HEK293T (cell line): ENCODE results near the gene AIFM3.

ENCODE experiments used
- BHLHE40 ChIP-seq: fragments of 450-650 bp; IDR thresholded peaks from 2 replicates; pipeline ENCODE4 v1.6.1; 2016; ENCODE audit warnings: mild to moderate bottlenecking, moderate library complexity, borderline replicate concordance
- FOXA1 ChIP-seq: fragments of 450-650 bp; IDR thresholded peaks from 2 replicates; pipeline ENCODE4 v1.6.1; 2016; ENCODE audit warnings: mild to moderate bottlenecking
- NFRKB ChIP-seq: fragments of 450-650 bp; IDR thresholded peaks from 2 replicates; pipeline ENCODE4 v1.6.1; 2016; ENCODE audit warnings: mild to moderate bottlenecking, moderate library complexity
- SP1 ChIP-seq: fragments of 450-650 bp; IDR thresholded peaks from 2 replicates; pipeline ENCODE4 v1.6.1; 2017
- SUZ12 ChIP-seq: fragments of 450-650 bp; IDR thresholded peaks from 2 replicates; pipeline ENCODE4 v1.6.1; 2016; ENCODE audit warnings: mild to moderate bottlenecking
- ZNF384 ChIP-seq: fragments of 450-650 bp; IDR thresholded peaks from 2 replicates; pipeline ENCODE4 v1.6.1; 2016

DNA sequence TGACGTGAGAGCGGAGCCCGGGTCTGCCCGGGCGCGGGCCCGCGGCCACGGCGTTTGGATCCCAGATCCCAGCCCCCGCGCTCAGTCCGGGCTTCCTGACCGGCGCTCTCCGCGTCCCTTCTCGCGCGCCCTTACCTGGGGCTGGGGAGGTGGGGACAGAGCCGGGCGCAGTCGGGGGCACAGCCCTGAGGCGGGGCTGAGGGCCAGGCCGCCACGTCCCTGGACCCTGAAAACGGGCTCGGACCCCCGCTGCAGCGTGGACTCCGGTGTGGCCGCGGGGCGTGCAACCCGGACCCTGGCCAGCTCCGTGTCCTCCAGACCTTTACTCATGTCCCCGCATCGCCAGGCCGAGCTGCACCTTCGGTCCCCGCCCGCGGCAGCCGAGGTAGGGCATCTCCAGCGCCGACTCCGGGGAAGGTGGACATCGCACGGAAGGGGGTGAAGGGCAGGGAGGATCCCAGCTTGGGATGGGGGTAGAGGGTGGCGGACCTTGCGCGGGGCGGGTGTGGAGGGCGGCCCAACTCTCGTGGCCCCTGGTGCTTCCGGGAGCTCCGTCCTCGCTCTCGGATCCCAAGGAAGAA, 9.9 kb upstream of the AIFM3 start:
- TF ChIP-seq BHLHE40, result no peak
- no peak for TF ChIP-seq SP1
- TF ChIP-seq SUZ12, result no peak
- no peak for TF ChIP-seq FOXA1
- no peak for TF ChIP-seq NFRKB
- TF ChIP-seq ZNF384, result no peak
